Muscle of arm (tissue), 12 donors: ENCODE results near the gene BEST4. TPM values are rescaled to one million over a fixed set of nuclear protein-coding genes. Genes with fewer than 3 reads are reported as not detected.
A peak's percentile ranks its signal among the peaks of the same experiment; 100 is the strongest.
"Not testable (repeated sequence)": the region's sequence is repeated elsewhere in the genome, so short reads cannot be mapped to it uniquely, and the experiment has no call there.

Experiments used
- DNase-seq: peaks from one replicate; pipeline ENCODE4 v3.0.0-alpha.2; 2013
- polyA plus RNA-seq, 12 donors: library from polyadenylated mRNA; unstranded; fragments of 120-200 nt; gene quantifications; one replicate each; pipeline ENCODE4 v1.2.1, GENCODE V29; 2013; ENCODE audit not compliant: insufficient read length in 12 of 12

BEST4 gene
- polyA plus RNA-seq, 12 donors, result 0.10 to 7.0 (median 0.29) TPM; not detected in 1

DNA sequence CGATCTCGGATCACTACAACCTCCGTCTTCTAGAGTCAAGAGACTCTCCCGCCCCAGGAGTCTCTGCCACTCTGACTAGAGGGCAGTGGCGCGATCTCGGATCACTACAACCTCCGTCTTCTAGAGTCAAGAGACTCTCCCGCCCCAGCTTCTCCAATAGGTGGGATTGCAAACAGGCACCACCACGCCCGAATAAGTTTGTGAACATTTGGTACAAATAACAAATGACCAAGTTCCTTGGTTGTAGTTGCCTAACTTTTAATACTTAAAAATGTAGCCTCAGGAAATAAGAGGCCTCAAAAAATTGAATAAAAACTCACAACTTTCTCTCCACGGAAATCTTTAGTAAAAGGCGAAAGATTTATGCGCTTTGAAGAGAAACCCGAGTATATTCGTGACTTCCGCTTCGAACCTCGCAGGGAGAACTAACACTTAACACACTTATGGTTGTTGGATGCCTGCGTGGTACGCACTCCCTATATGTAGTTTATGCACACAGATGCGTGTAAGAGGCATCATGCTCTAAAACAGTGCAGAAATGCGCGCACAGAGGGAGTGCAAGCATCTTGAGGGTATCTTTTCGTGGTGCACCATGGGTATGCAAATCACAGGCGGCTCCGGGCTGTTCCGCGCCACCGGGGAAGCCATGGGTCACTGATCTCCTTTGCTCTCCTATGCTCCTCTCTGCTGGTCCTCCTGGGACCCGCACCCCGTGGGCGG is 31.8 kb upstream of the BEST4 start:
- peak; percentile 86 for DNase-seq

- DNase-seq, result no peak
Observed at GRCh38 chr1:44819196-44819607, 31.2 kb upstream of the BEST4 start.

DNA sequence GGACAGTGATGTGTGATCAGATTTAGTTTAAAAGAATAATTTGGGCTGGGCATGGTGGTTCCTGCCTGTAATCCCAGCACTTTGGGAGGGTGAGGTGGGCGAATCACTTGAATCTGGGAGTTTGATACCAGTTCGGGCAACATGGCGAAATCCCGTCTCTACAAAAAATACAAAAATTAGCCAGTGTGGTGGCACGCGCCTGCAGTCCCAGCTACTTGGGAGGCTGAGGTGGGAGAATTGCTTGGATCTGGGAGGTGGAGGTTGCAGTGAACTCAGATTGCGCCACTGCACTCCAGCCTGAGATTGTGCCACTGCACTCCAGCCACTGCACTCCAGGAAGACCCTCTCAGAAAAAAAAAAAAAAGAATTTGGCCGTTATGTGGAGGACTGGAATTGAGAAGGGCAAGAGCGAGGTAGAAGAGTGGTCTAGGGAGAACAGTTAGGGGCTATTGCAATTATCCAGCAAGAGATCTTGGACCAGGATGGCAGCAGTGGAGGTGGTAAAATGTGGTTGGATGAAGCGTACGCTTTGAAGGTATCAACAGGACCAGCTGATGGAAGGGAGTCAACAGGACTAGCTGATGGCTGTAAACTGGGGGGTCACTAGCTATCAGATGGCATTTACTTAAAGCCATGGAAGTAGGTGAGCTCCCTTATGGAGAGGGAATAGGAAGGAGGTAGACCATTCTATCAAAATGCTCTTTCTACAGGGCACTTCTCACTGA is 30.0 kb upstream of the BEST4 start:
- DNase-seq, result no peak

DNA sequence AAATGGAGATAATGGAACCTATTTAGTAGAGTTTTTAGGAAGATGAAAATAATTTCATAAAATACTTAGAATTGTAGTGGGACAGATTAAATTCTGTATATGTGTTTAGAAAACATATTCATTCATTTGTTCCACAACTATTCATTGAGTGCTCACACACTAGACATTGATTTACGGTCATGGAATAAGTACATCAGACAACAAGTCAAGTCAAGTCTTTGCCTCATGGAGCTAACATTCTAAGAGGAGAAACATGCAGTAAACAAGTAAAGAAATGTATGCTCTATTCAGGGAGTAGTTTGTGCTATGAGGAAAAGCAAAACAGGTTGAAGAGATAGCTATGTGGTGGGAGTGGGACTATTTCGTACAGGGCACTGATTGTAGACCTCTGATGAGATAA is 29.3 kb upstream of the BEST4 start:
- no peak for DNase-seq

GRCh38 chr1:44815926-44816325 is 28.0 kb upstream of the BEST4 start:
- DNase-seq, result not testable (repeated sequence)

DNA sequence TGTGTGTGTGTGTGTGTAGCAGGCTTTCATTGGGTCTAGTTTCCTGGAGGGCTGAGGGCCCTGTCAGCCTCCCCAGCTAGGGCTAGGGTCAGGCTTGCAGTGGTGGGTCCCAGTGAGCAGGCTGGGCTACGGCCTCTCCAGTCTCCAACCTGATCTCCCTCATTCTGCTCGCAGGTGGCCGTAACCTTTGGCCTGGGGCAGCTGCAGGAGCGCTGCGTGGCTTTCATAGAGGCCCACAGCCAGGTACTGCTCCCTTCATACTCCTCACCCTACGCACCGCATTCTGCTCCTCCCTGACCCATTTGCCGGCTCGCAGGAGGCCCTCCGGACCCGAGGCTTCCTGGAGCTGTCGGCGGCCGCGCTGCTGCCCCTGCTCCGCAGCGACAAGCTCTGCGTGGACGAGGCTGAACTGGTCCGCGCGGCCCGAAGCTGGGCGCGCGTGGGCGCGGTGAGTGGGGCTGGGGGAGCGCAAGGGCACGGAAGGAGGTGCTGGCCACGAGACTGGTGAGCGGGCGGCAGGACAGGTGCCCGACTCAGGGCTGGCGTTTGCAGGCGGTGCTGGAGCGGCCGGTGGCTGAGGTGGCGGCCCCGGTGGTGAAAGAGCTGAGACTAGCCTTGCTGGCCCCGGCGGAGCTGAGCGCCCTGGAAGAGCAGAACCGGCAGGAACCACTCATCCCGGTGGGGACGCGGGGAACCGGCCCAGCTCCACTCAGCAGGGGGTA is 25.0 kb upstream of the BEST4 start:
- DNase-seq, result no peak

DNA sequence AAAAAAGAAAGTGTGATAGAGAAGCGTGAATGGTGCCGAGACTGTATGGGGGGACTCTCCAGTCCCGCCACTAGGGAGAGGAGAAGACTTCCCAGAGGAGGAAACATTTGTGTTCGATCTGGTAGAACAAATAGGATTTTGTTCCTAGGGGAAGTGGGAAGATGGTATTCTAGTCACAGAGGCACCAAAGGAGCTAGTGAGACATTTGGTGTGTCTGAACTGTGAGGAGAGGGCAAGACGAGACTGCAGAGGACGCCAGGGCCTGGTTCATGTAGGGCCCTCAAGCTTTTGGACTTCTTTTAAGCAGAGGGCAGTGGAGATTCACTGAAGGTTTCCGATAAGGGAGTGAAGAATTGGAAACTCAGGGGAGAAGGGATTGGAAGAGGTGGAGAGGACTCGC is 23.3 kb upstream of the BEST4 start:
- DNase-seq, result no peak

DNA sequence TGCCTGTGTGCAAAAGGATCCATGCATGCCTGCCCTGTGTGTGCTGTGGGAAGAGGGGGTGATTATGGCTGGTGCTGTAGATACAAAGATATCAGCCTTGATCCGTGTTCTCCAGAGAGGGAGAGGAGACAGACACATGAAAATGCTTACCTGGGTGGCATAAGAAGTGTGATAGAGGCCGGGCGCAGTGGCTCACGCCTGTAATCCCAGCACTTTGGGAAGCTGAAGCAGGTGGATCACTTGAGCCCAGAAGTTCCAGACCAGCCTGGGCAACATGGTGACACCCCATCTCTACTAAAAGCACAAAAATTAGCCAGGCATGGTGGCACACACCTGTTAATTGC is 22.8 kb upstream of the BEST4 start:
- DNase-seq, result not testable (repeated sequence)

GRCh38 chr1:44810101-44810761 is 22.3 kb upstream of the BEST4 start:
- no peak for DNase-seq

DNA sequence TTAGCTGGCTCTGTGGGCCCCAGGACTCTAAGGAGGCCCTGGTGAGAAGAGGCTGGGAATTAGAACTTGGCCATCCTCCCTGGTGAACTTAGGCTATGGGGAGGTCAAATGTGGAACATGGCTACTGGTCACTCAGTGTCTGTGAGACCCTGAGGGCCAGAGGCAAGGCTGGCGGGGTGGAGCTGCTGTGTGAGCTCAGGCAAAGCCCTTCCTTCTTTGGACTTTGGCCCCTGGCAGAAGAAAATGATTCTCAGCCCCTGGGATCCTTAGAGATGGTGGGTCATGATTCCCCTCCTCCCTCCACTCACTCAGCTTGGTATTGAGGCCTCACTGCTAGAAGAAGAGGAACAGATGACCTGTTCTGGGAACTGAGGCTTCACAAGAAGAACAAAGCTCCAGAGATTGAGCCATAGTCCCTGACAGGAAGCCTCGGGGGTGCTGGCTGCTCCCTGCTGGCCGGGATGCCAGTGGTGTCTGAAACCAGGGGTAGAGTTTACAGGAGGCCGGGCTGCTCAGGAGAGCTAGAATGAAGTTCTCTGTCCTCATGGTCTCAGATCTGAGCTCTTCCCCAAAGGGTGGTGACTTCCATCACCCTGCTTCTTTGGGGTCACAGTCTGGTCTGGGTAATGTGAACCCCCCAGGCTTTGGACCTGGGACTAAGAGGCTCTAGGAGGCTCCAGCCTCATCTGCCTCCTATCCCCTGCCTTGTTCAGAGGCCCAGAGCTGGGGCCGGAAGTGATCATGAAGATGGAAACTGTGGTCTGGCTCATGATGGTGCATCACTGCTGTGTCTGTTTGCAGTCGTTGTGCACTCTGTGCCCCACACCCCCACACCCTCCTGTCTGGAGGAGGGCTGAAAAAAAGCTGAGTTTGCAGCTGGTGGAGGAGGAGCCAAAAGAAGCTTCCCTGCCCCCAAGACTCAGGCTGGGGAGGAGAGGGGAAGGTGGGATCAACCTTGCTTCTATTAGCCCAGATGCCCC is 21.3 kb upstream of the BEST4 start:
- peak; percentile 66 for DNase-seq

- DNase-seq, result peak; percentile 92
Observed at GRCh38 chr1:44808063-44808937, 20.3 kb upstream of the BEST4 start, which contains the start of gene BTBD19. Gene BTBD19, plus strand, starts transcription at chr1:44808523. Its CDS starts 298 bp downstream, at chr1:44808821.

DNA sequence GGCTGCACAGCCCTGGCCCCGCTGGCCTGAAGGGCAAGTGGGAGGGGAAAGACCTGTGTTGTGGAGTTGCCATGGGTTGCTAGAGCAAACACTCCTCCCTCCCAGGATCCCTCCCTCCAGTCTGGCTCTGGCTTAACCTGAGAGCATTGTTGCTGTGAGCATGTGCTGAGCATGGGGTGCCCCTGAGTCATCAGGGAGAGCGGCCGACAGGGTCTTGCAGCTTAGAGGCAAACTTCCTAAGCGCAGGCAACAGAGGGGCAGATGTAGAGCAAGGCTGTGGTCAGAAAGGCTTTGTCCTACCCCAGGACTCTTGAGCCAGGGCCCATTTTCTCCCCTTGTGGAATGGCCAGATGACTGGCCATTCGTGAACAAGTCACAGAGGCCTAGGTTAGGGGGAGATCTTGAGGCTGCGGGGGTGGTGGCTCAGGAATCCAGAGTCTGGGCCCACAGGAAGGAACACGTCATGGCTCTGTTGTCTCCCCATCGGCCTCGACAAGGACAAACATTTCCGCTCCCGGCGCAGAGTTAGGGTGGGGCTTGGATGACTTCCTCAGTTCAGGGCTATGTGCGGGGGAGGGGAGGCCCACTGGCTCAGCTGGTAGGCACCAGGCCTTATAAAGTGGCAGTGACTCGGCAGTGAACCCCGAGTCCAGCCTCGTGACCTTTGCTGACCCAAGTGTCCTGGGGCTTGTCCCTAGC is 19.5 kb upstream of the BEST4 start:
- DNase-seq, result peak; percentile 95

GRCh38 chr1:44806704-44807363 is 18.9 kb upstream of the BEST4 start, which contains the start of gene DYNLT4:
Gene DYNLT4, minus strand, starts transcription at chr1:44807351. Its CDS starts 683 bp downstream, at chr1:44806668.
- DNase-seq, result no peak

GRCh38 chr1:44806025-44806703 is 18.2 kb upstream of the BEST4 start:
- no peak for DNase-seq

DNA sequence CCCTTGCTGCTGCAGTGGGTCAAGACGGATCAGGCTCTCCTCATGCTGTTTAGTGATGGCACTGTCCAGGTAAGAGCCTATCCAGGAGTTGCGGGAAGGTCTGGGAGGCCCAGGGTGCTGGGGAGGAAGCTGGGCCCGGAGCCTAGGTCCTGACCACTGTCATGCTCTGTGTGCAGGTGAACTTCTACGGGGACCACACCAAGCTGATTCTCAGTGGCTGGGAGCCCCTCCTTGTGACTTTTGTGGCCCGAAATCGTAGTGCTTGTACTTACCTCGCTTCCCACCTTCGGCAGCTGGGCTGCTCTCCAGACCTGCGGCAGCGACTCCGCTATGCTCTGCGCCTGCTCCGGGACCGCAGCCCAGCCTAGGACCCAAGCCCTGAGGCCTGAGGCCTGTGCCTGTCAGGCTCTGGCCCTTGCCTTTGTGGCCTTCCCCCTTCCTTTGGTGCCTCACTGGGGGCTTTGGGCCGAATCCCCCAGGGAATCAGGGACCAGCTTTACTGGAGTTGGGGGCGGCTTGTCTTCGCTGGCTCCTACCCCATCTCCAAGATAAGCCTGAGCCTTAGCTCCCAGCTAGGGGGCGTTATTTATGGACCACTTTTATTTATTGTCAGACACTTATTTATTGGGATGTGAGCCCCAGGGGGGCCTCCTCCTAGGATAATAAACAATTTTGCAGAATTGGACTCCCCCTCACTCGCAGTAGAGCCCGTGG is 17.5 kb upstream of the BEST4 start:
- DNase-seq, result no peak

GRCh38 chr1:44803312-44804095 is 15.5 kb upstream of the BEST4 start:
- no peak for DNase-seq

DNA sequence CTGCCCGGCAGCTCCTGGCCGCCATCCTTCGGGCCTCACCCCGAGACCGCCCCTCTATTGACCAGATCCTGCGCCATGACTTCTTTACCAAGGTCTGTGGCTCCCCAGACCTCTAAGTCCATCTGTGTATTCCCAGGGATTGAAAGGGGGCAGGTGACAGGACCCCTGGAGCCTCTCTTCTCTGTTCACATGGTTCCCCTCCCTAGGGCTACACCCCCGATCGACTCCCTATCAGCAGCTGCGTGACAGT is 15.0 kb upstream of the BEST4 start:
- DNase-seq, result no peak
